COLO668 (cell line): Measurements from ENCODE around the gene LMNTD2.
A peak's percentile ranks its signal among the peaks of the same experiment; 100 is the strongest.
"Not testable (repeated sequence)": the region's sequence is repeated elsewhere in the genome, so short reads cannot be mapped to it uniquely, and the experiment has no call there.

ENCODE experiments used
- DNase-seq: peaks from one replicate; lab custom pipeline; 2025; ENCODE audit not compliant: unreplicated experiment; lab: John Stamatoyannopoulos, UW

The LMNTD2 gene

GRCh38 chr11:516918-517685, 43.4 kb downstream of the LMNTD2 start:
- DNase-seq = not testable (repeated sequence)

DNA sequence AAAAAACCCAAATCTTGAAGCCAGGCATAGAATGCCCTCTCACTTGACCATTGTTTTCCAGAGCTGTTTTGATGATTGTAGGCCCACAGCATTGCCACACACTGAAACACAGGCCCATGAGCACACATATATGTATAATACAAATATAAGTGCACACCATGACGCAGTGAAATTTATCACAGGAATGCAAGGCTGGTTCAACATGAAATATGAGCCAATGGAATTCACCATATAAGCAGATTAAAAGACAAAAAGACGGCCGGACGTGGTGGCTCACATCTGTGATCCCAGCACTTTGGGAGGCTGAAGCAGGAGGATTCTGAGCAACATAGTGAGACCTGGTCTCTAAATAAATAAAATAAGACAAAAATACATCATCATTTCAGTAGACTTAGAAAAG, 44.1 kb downstream of the LMNTD2 start:
- DNase-seq = no peak

GRCh38 chr11:515131-515530, 45.4 kb downstream of the LMNTD2 start:
- no peak for DNase-seq

DNA sequence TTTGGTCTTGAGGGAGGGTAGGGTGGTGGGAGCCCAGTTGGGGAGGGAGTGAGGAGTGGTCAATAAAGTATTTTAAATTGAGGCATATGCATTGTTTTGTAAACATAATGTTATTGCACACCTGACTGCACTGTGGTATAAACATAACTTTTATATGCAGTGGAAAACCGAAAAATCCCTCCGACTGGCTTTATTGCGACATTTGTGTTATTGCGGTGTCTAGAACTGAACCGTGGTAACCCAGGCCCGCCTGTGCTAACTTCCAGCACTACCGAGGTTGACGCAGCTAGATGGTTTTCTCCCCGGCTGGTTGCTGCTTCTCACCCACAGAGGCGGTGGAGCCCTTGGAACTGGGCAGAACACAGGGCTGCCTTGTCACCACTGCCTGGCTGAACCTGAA, 45.9 kb downstream of the LMNTD2 start:
- DNase-seq = no peak

GRCh38 chr11:512761-513595, 47.6 kb downstream of the LMNTD2 start:
- DNase-seq = no peak

- DNase-seq = no peak
These were observed 51.6 kb downstream of the LMNTD2 start for GRCh38 chr11:508956-509355.

DNA sequence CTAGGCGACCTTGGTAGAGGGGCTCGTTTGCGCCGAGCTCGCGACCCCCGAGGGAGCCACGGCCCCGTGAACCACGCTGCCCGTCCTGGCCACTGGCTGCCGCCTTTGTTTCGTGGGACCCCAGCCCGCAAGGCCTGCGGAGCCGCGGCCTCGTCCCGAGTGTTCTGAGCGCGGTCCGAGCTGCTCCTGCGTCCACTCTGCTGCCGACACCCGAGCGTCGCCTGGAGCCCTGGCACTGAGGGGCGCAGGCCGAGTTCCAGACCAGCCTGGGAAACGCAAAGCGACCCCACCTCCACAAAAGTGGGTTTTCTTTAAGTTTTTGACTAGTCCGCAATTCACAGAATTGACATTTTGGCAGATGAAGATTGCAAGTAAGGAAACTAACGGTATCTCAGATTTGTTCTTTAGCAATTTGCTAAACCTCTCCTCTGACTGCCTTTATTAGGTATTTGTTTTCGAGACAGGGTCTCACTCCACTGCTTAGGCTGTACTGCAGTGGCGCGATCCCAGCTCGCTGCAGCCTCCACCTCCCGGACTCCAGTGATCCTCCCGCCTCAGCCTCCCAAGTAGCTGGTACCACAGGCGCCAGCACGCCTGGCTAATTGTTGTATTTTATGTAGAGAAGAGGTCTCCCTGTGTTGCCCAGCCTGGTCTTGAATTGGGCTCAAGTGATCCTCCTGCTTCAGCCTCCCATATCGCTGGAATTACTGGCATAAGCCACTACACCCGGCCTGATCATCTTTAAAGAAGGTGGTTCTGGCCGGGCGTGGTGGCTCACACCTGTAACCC, 52.6 kb downstream of the LMNTD2 start:
- DNase-seq = no peak

GRCh38 chr11:506995-507726, 53.4 kb downstream of the LMNTD2 start, which contains the start of gene RNH1:
Gene RNH1, minus strand, starts transcription at chr11:507242. Its CDS starts 5,080 bp downstream, at chr11:502162.
- DNase-seq = peak; percentile 73

DNA sequence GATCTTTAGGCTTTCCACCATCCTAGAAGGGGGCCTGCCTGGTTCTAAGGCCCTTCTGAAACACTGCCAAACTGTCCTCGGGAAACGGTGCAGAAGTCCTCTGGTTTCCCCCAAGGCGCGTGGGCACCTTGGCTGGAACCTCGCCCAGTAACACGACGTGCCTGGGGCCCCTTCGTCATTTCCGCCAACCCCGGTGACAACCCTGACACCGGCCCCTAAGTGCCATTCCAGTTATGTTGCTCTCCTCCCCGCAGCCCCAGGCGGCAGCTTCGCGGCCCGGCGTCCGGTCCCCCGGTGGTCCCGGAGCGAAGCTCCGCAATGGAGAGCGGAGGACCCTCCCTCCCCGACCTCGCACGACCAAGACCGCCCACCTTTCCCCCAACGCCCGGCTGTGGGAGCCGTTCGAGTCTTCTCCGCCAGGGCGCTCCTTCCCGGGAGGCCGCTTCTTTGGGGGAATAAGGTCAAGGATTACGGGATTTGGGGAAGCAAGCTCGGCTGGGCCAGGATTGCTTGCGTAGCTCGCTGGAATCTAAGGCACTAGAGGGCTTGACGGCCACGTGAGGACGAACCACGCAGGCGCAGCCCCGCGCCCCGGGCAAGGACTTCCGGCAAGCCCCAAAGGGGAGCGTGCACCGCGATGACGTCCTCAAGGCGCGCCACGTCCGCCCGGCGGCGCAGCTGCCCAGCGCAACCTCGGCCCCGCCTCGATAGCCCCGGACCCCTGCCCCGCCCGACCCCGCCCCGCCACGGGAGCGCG, 54.1 kb downstream of the LMNTD2 start:
- peak; percentile 87 for DNase-seq

DNA sequence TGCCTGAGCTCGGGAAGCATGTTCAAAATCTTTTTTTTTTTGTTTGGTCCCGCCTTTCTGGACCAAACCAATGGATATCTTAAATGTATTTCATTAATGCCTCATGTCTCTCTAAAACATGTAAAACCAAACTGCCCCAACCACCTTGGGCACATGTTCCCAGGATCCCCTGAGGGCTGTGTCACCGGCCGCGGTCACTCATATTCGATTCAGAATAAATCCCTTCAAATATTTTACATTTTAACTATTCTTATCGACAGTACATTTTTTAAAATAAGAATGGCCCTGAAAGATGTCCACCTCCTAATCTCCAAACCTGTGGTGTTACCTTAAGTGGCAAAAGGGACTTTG, 55.6 kb downstream of the LMNTD2 start:
- DNase-seq = no peak
